Body of pancreas (tissue), 4 donors: ENCODE measurements around the gene DOCK3. TPM values are rescaled to one million over a fixed set of nuclear protein-coding genes. Genes with fewer than 3 reads are reported as not detected.
"Not testable (repeated sequence)": the region's sequence is repeated elsewhere in the genome, so short reads cannot be mapped to it uniquely, and the experiment has no call there.

ENCODE experiments used
- ATAC-seq: fragments of 150-250 bp; one replicate; pipeline ENCODE4 v1.9.1; 2016
- DNase-seq, 4 donors: peaks; one replicate each; pipeline ENCODE4 v3.0.0-alpha.2; 2019
- H3K27ac ChIP-seq, 4 donors: fragments of 200-600 bp; sonication (generic); 1 replicate in 3 of 4; 2 replicates in 1 of 4; pipeline versions ENCODE4 v1.5.1 to v1.6.1; 2016 to 2019; ENCODE audit warnings: mild to moderate bottlenecking in 1 of 4, mixed read lengths in 1 of 4, moderate library complexity in 1 of 4
- H3K27me3 ChIP-seq, 2 donors: fragments of 200-600 bp; sonication (generic); one replicate each; pipeline ENCODE4 v1.6.0; 2016; ENCODE audit warnings: mild to moderate bottlenecking in 1 of 2
- H3K36me3 ChIP-seq, 2 donors: fragments of 200-600 bp; sonication (generic); replicated peaks in 1 of 2; 2 replicates each; pipeline ENCODE4 v1.5.1; 2016; ENCODE audit warnings: low read depth in 2 of 2; ENCODE audit not compliant: insufficient read depth in 1 of 2
- H3K4me1 ChIP-seq: fragments of 200-600 bp; sonication (generic); one replicate; pipeline ENCODE4 v1.6.0; 2016
- H3K4me3 ChIP-seq, 2 donors: fragments of 200-600 bp; sonication (generic); 1 replicate in 1 of 2; 2 replicates in 1 of 2; pipeline ENCODE4 v1.5.1; 2016 to 2019
- H3K9me3 ChIP-seq, 3 donors: fragments of 200-600 bp; sonication (generic); 1 replicate in 2 of 3; 2 replicates in 1 of 3; pipeline ENCODE4 v1.5.1; 2016
- POLR2A ChIP-seq, 3 donors: fragments of 450-650 bp; IDR thresholded peaks; one replicate each; pipeline ENCODE4 v1.6.1; 2016; ENCODE audit warnings: antibody characterized with exemption in 3 of 3, mild to moderate bottlenecking in 2 of 3
- WGBS, 2 donors: methylation state at CpG; one replicate each; pipeline ENCODE4 v1.1.5; 2017; 5-methylcytosine and 5-hydroxymethylcytosine counted together
- intact Hi-C: fragments of 100-400 bp; cut with DNase I; formaldehyde crosslinking; loops from one replicate; pipeline ENCODE4 v1.15.1; 2023
- total RNA-seq, 2 donors: library from RNA; depleted of rRNA; stranded (reverse); fragments of >200 nt; gene quantifications; one replicate each; pipeline ENCODE4 v1.1.0, GENCODE V29; 2016
- TF ChIP-seq, protein P1 (sequence below), 7 experiments: fragments of 450-650 bp in 4 of 7; fragments of 200-600 bp in 3 of 7; sonication (generic) in 3 of 7; IDR thresholded peaks; one replicate each; pipeline ENCODE4 v1.5.1; 2016 to 2019; ENCODE audit warnings: antibody characterized with exemption in 7 of 7

DOCK3 gene
- total RNA-seq, 2 donors from 2014 or later: 0.52 TPM; not detected in 1

- Histone ChIP-seq H3K9me3 (no peaks in the 10 kb centered on the region), H3K27ac (no peak overlapping the region), H3K4me1 (no peaks in the 10 kb centered on the region), H3K4me3 (no peak overlapping the region), H3K36me3 (no peaks in the 10 kb centered on the region), H3K27me3 (no peaks in the 10 kb centered on the region)
- DNase-seq: peak; percentile 33 to 58 (median 46)
- intact Hi-C loops: no loop called here
- peak; percentile 42 for ATAC-seq
- TF ChIP-seq, protein P1, sequence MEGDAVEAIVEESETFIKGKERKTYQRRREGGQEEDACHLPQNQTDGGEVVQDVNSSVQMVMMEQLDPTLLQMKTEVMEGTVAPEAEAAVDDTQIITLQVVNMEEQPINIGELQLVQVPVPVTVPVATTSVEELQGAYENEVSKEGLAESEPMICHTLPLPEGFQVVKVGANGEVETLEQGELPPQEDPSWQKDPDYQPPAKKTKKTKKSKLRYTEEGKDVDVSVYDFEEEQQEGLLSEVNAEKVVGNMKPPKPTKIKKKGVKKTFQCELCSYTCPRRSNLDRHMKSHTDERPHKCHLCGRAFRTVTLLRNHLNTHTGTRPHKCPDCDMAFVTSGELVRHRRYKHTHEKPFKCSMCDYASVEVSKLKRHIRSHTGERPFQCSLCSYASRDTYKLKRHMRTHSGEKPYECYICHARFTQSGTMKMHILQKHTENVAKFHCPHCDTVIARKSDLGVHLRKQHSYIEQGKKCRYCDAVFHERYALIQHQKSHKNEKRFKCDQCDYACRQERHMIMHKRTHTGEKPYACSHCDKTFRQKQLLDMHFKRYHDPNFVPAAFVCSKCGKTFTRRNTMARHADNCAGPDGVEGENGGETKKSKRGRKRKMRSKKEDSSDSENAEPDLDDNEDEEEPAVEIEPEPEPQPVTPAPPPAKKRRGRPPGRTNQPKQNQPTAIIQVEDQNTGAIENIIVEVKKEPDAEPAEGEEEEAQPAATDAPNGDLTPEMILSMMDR (IDR thresholded peaks at IDR 0.05): peak; percentile 52 to 70 (median 64)
- TF ChIP-seq POLR2A (IDR thresholded peaks at IDR 0.05): no peak
- 0 to 9% methylated on average over 3 of the region's 3 CpGs for WGBS, 2 donors
Measured at GRCh38 chr3:50971487-50971924, 296.8 kb downstream of the DOCK3 start.

GRCh38 chr3:50972029-50972428 is 297.3 kb downstream of the DOCK3 start:
- no peak for TF ChIP-seq POLR2A (IDR thresholded peaks at IDR 0.05)
- TF ChIP-seq, protein P1 (IDR thresholded peaks at IDR 0.05): no peak
- WGBS, 2 donors: 70 to 86% methylated on average over 2 of the region's 2 CpGs
- Histone ChIP-seq H3K27me3 (no peaks in the 10 kb centered on the region), H3K36me3 (no peaks in the 10 kb centered on the region), H3K4me1 (no peaks in the 10 kb centered on the region), H3K9me3 (no peaks in the 10 kb centered on the region), H3K27ac (no peak overlapping the region), H3K4me3 (no peak overlapping the region)
- intact Hi-C loops: no loop called here
- no peak for DNase-seq
- ATAC-seq: no peak

DNA sequence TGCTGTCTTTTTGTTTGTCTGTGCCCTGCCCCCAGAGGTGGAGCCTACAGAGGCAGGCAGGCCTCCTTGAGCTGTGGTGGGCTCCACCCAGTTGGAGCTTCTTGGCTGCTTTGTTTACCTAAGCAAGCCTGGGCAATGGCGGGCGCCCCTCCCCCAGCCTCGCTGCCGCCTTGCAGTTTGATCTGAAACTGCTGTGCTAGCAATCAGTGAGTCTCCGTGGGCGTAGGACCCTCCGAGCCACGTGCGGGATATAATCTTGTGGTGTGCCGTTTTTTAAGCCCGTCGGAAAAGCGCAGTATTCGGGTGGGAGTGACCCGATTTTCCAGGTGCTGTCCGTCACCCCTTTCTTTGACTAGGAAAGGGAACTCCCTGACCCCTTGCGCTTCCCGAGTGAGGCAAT is 303.9 kb downstream of the DOCK3 start:
- H3K36me3 ChIP-seq, H3K27me3 ChIP-seq, H3K9me3 ChIP-seq, H3K4me3 ChIP-seq, H3K4me1 ChIP-seq, ATAC-seq, intact Hi-C loops, H3K27ac ChIP-seq, DNase-seq: not testable (repeated sequence)
- WGBS, 2 donors: 67 to 96% methylated on average over 8 to 18 of the region's 18 CpGs

- Histone ChIP-seq H3K27me3 (no peaks in the 10 kb centered on the region), H3K36me3 (no peaks in the 10 kb centered on the region), H3K4me1 (no peaks in the 10 kb centered on the region), H3K27ac (no peak overlapping the region), H3K9me3 (no peaks in the 10 kb centered on the region), H3K4me3 (no peak overlapping the region)
- DNase-seq (no peak), ATAC-seq (no peak)
- WGBS, 2 donors: 89 to 92% methylated on average over 9 to 15 of the region's 15 CpGs
- intact Hi-C loops: no loop called here
- TF ChIP-seq, protein P1 (IDR thresholded peaks at IDR 0.05): no peak
- no peak for TF ChIP-seq POLR2A (IDR thresholded peaks at IDR 0.05)
Measured at GRCh38 chr3:50978991-50979667, 304.4 kb downstream of the DOCK3 start.

DNA sequence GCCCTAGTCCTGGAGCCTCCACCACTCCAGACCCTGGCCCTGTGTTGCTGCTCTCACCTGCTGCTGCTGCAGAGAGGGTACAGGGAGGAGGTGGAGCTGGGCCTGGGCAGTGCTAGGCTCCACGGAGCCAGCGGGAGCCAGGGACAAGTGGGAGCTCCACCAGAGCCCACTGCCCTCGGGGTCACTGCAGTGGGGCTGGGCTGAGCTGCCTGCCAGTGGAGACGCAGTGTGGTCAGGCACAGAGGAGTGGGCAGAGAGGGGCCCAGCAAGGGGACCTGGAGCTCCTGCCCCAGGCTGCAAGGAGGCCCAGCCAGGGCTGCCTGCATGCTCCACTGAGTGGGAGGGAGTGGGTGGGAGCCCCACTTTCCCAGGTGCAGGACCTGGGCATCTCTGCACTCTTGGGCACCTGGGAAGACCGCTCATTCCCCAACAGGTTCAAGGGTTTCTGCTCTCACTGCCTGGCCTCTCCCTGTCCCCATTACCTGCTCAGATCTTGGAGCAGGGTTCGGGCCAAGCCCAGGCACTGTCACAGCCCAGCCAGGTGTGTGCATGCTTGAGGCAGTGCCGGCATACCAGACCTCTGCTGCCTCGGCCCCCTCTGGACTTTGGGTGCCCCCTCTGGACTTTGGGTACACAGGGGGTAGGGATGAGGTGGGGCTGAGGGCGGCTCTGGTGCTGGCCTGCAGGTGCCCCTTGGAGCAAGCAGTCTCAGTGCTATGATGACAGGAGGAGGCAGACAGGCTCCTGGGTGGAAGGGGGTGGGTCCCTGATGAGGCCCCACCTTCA is 308.0 kb downstream of the DOCK3 start:
- H3K36me3 ChIP-seq: no peaks in the 10 kb centered on the region
- H3K4me1 ChIP-seq: no peaks in the 10 kb centered on the region
- intact Hi-C loops: no loop called here
- DNase-seq: no peak
- no peaks in the 10 kb centered on the region for H3K27me3 ChIP-seq
- TF ChIP-seq POLR2A (IDR thresholded peaks at IDR 0.05): no peak
- TF ChIP-seq, protein P1 (IDR thresholded peaks at IDR 0.05): no peak
- H3K4me3 ChIP-seq: no peak overlapping the region
- H3K9me3 ChIP-seq: no peaks in the 10 kb centered on the region
- no peak overlapping the region for H3K27ac ChIP-seq
- 79 to 100% methylated on average over 1 to 8 of the region's 9 CpGs for WGBS, 2 donors
- ATAC-seq: no peak
